Measurements from ENCODE around the gene SLC7A7. TPM values are rescaled to one million over a fixed set of nuclear protein-coding genes. Genes with fewer than 3 reads are reported as not detected.
"Not testable (repeated sequence)": the region's sequence is repeated elsewhere in the genome, so short reads cannot be mapped to it uniquely, and the experiment has no call there.

SLC7A7 gene
- total and polyA plus RNA-seq, 10 of the 15 experiments (the other 5 are each of a cell fraction or from before 2014, with no cell fraction given): 27.8 to 79.2 (median 50.8) TPM

- in situ Hi-C loops (cut with MboI): no loop called here
- Histone ChIP-seq H3K27me3 (replicated peaks in 1 of 2; ENCODE audit: control insufficient read depth in 2 of 2, insufficient read depth in 2 of 2, low read length in 1 of 2) (no peaks in the 10 kb centered on the region), H2AFZ (ENCODE audit: control insufficient read depth, low read depth, low read length) (no peak overlapping the region), H4K20me1 (ENCODE audit: control insufficient read depth, insufficient read depth) (no peaks in the 10 kb centered on the region), H3K27ac (ENCODE audit: control insufficient read depth, insufficient read depth) (no peak overlapping the region), H3K9me3 (replicated peaks; ENCODE audit: control insufficient read depth, insufficient read depth, low read length) (peaks cover 5% of the 10 kb centered on the region; the same call in 1 of the 3 replicates), H3K4me2 (ENCODE audit: control insufficient read depth, insufficient read depth) (no peak overlapping the region), H3K4me1 (ENCODE audit: control insufficient read depth, insufficient read depth, low read length) (peaks cover 7% of the 10 kb centered on the region), H3K4me3 (no peak overlapping the region), H3K9ac (ENCODE audit: control insufficient read depth, insufficient read depth, low read length) (no peak overlapping the region), H3K79me2 (ENCODE audit: control insufficient read depth, insufficient read depth, low read length) (no peaks in the 10 kb centered on the region), H3K36me3 (ENCODE audit: control insufficient read depth in 2 of 2, insufficient read depth in 2 of 2, low read length in 1 of 2) (no peaks in the 10 kb centered on the region)
- SMC1A ChIA-PET (ENCODE audit: uncharacterized antibody, unreplicated experiment): interaction anchor here (0.8 to 1.1 kb wide), 3 partner anchors 9 to 40 kb away, joined by 3 to 5 read pairs (median 4); partner anchors contain the start of gene LRP10
- FAIRE-seq: no peak
- ATAC-seq: no peak
- DNase-seq (ENCODE audit: low read depth, low spot score): no peak
- POLR2A ChIA-PET: no interaction called here
- RAD21 ChIA-PET (ENCODE audit: unreplicated experiment): interaction anchor here (1.2 to 1.7 kb wide), 3 partner anchors 9 to 292 kb away, joined by 3 to 4 read pairs (median 3); no protein-coding TSS in a partner anchor
- no peak for TF ChIP-seq SUPT20H (IDR thresholded peaks at IDR 0.05; ENCODE audit: borderline replicate concordance, control insufficient read depth, low read depth, low read length)
- TF ChIP-seq YY1 (IDR thresholded peaks at IDR 0.05; ENCODE audit: low read depth, low read length): no peak
- no peak for TF ChIP-seq TAF1 (IDR thresholded peaks at IDR 0.05; ENCODE audit: borderline replicate concordance, low read depth, low read length)
- TF ChIP-seq RFX5 (IDR thresholded peaks at IDR 0.05; ENCODE audit: low read depth, low read length): no peak
- no peak for TF ChIP-seq SPI1 (IDR thresholded peaks at IDR 0.05; ENCODE audit: borderline replicate concordance, insufficient read depth, low read depth, low read length)
- TF ChIP-seq KDM1A (IDR thresholded peaks at IDR 0.05; ENCODE audit: borderline replicate concordance): no peak
- BruUV-seq (replicated peaks): no TSS peak
- CTCF ChIA-PET: interaction anchor here (0.9 to 6.5 kb wide), 7 partner anchors 8 to 291 kb away, joined by 3 to 40 read pairs (median 4); partner anchors contain the start of gene LRP10
- intact Hi-C loops (cut with micrococcal nuclease; ENCODE audit: unreplicated experiment): no loop called here
These were observed 46.4 kb upstream of the SLC7A7 start for GRCh38 chr14:22861651-22862050.

- not testable (repeated sequence) for BruUV-seq (replicated peaks)
- POLR2A ChIA-PET: interaction anchor here (0.7 to 0.8 kb wide), 3 partner anchors 36 to 113 kb away, joined by 3 to 5 read pairs (median 3); no protein-coding TSS in a partner anchor
These were observed 45.1 kb upstream of the SLC7A7 start for GRCh38 chr14:22860377-22860776.

More at GRCh38 chr14:22860377-22860776, 45.1 kb upstream of the SLC7A7 start:
- ChIA-PET SMC1A (ENCODE audit: uncharacterized antibody, unreplicated experiment) (interaction anchor here (0.6 to 3.9 kb wide), 8 partner anchors 28 to 290 kb away, joined by 3 to 16 read pairs (median 3); no protein-coding TSS in a partner anchor), RAD21 (ENCODE audit: unreplicated experiment) (interaction anchor here (0.6 to 1.8 kb wide), 5 partner anchors 11 to 57 kb away, joined by 3 to 6 read pairs (median 3); no protein-coding TSS in a partner anchor), CTCF (interaction anchor here (0.6 to 4.2 kb wide), 10 partner anchors 12 to 470 kb away, joined by 3 to 29 read pairs (median 4); partner anchors contain the start of gene LRP10)
- H3K4me1 ChIP-seq (ENCODE audit: control insufficient read depth, insufficient read depth, low read length); ATAC-seq; H3K4me2 ChIP-seq (ENCODE audit: control insufficient read depth, insufficient read depth); H3K27ac ChIP-seq (ENCODE audit: control insufficient read depth, insufficient read depth); H3K79me2 ChIP-seq (ENCODE audit: control insufficient read depth, insufficient read depth, low read length); H3K27me3 ChIP-seq (replicated peaks in 1 of 2; ENCODE audit: control insufficient read depth in 2 of 2, insufficient read depth in 2 of 2, low read length in 1 of 2); H3K4me3 ChIP-seq; intact Hi-C loops (cut with micrococcal nuclease; ENCODE audit: unreplicated experiment); H2AFZ ChIP-seq (ENCODE audit: control insufficient read depth, low read depth, low read length); in situ Hi-C loops (cut with MboI); DNase-seq (ENCODE audit: low read depth, low spot score); H3K9me3 ChIP-seq (replicated peaks; ENCODE audit: control insufficient read depth, insufficient read depth, low read length); H3K9ac ChIP-seq (ENCODE audit: control insufficient read depth, insufficient read depth, low read length); H4K20me1 ChIP-seq (ENCODE audit: control insufficient read depth, insufficient read depth); FAIRE-seq; H3K36me3 ChIP-seq (ENCODE audit: control insufficient read depth in 2 of 2, insufficient read depth in 2 of 2, low read length in 1 of 2): not testable (repeated sequence)
- 72% methylated on average over 3 of the region's 3 CpGs for WGBS (ENCODE audit: insufficient coverage, insufficient replicate concordance, low lambda C conversion rate, missing lambda C conversion rate)

Measured in GM12878 (cell line).